Naive thymus-derived CD4-positive, alpha-beta T cell (primary cell): ENCODE results near the gene MSH2. TPM values are rescaled to one million over a fixed set of nuclear protein-coding genes. Genes with fewer than 3 reads are reported as not detected.
A peak's percentile ranks its signal among the peaks of the same experiment; 100 is the strongest.

ENCODE experiments used
- ATAC-seq: fragments of 150-1000 bp; cut with Tn5 transposase; 2 replicates; pipeline ENCODE4 v1.10.0; 2021; ENCODE audit warnings: mild to moderate bottlenecking, moderate library complexity
- CTCF ChIA-PET: fragments of 350-600 bp; sonication (Branson Sonifier 250); formaldehyde crosslinking; loops from one replicate; lab custom pipeline; 2021; ENCODE audit warnings: antibody characterized with exemption; lab: Charles Lee
- POLR2A ChIA-PET: fragments of 350-600 bp; sonication (Branson Sonifier 250); formaldehyde crosslinking; loops from one replicate; lab custom pipeline; 2021; ENCODE audit warnings: antibody characterized with exemption, inconsistent platforms; lab: Charles Lee
- DNase-seq, 9 donors: peaks; one replicate each; pipeline versions ENCODE4 v3.0.0 to v3.0.0-alpha.2; 2020 to 2022; ENCODE audit warnings: mixed read lengths in 1 of 9
- H3K27ac ChIP-seq: one replicate; pipeline ENCODE4 v1.7.0; 2013; ENCODE audit warnings: mild to moderate bottlenecking, low read depth, low read length, moderate library complexity
- H3K27me3 ChIP-seq, 2 donors: one replicate each; pipeline ENCODE4 v1.7.0; 2013; ENCODE audit warnings: low read length in 2 of 2, mild to moderate bottlenecking in 2 of 2, moderate library complexity in 2 of 2; ENCODE audit not compliant: control insufficient read depth in 2 of 2, insufficient read depth in 2 of 2
- H3K36me3 ChIP-seq, 3 experiments: 1 replicate in 2 of 3; 2 replicates in 1 of 3; pipeline ENCODE4 v1.7.0; 2013; ENCODE audit warnings: low read length in 3 of 3, mild to moderate bottlenecking in 3 of 3, moderate library complexity in 1 of 3; ENCODE audit not compliant: insufficient read depth in 3 of 3, control insufficient read depth in 2 of 3
- H3K4me1 ChIP-seq, 2 donors: one replicate each; pipeline ENCODE4 v1.7.0; 2013; ENCODE audit warnings: low read length in 2 of 2, mild to moderate bottlenecking in 2 of 2, moderate library complexity in 1 of 2; ENCODE audit not compliant: control insufficient read depth in 2 of 2, insufficient read depth in 2 of 2
- H3K4me3 ChIP-seq: 2 replicates; pipeline ENCODE4 v1.7.0; 2013; ENCODE audit warnings: mild to moderate bottlenecking, low read length
- H3K9me3 ChIP-seq, 3 experiments: 1 replicate in 2 of 3; 2 replicates in 1 of 3; pipeline ENCODE4 v1.7.0; 2013; ENCODE audit warnings: low read length in 3 of 3; ENCODE audit not compliant: control insufficient read depth in 2 of 3
- H3K27ac Mint-ChIP-seq, 9 donors: one replicate each; pipeline ENCODE4 v1.8.0; 2020 to 2022; ENCODE audit warnings: mixed read lengths in 9 of 9, mild to moderate bottlenecking in 8 of 9, moderate library complexity in 5 of 9, inconsistent platforms in 2 of 9
- H3K27me3 Mint-ChIP-seq, 5 donors: one replicate each; pipeline ENCODE4 v1.8.0; 2021 to 2022; ENCODE audit warnings: mixed read lengths in 5 of 5, mild to moderate bottlenecking in 1 of 5
- H3K36me3 Mint-ChIP-seq, 5 donors: one replicate each; pipeline ENCODE4 v1.8.0; 2020 to 2022; ENCODE audit warnings: mixed read lengths in 5 of 5, mild to moderate bottlenecking in 3 of 5, inconsistent platforms in 1 of 5
- H3K4me1 Mint-ChIP-seq, 7 donors: one replicate each; pipeline ENCODE4 v1.8.0; 2020 to 2022; ENCODE audit warnings: mixed read lengths in 7 of 7, mild to moderate bottlenecking in 3 of 7, inconsistent platforms in 1 of 7
- H3K4me3 Mint-ChIP-seq, 10 donors: one replicate each; pipeline ENCODE4 v1.8.0; 2020 to 2022; ENCODE audit warnings: mild to moderate bottlenecking in 10 of 10, mixed read lengths in 10 of 10, moderate library complexity in 6 of 10, inconsistent platforms in 2 of 10
- H3K9me3 Mint-ChIP-seq, 11 donors: one replicate each; pipeline ENCODE4 v1.8.0; 2020 to 2022; ENCODE audit warnings: mixed read lengths in 11 of 11, mild to moderate bottlenecking in 4 of 11, inconsistent platforms in 1 of 11, moderate library complexity in 1 of 11
- intact Hi-C, 2 donors: fragments of 100-400 bp; cut with micrococcal nuclease; formaldehyde crosslinking; loops; one replicate each; pipeline ENCODE4 v1.15.1; 2023
- polyA plus RNA-seq, 2 donors: library from polyadenylated mRNA; unstranded; fragments of 300-500 nt; fragmentation: Illumina TruSeq; gene quantifications; one replicate each; pipeline ENCODE4 v1.2.3, GENCODE V29; 2021
- total RNA-seq, 6 experiments: library from RNA in 5 of 6; stranded (reverse) in 5 of 6; gene quantifications; 1 replicate in 5 of 6; 2 replicates in 1 of 6; pipeline ENCODE4 v1.2.3 and lab custom pipeline; 2021 to 2026

MSH2 gene
- total and polyA plus RNA-seq, 7 experiments from 2014 or later: 12.2 to 46.8 (median 39.1) TPM

DNA sequence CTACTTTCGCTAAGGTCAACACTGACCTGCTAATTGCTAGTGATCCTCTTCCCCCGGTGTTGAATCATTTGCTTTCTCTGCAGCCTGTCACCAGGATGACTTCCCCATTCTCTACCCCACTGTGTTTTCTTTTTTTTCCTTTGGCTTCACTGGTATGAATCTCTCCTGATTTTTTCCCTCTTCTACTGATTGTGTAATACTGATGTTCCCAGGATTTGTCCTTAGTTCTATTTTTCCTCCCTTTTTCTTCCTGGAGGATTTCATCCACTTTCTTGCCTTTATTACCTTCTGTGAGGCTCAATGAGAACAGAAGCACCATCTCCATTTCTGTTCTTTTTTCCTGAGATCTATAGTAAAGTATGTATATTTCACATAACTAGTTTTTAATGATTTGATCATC is 14.1 kb upstream of the MSH2 start:
- Histone ChIP-seq H3K27ac (no peak overlapping the region), H3K4me3 (no peak overlapping the region), H3K4me1 (no peaks in the 10 kb centered on the region), H3K9me3 (no peaks in the 10 kb centered on the region), H3K27me3 (no peaks in the 10 kb centered on the region), H3K36me3 (no peaks in the 10 kb centered on the region)
- peaks cover 0 to 20% (median 0%) of the 10 kb centered on the region in 5 donors for H3K27me3 Mint-ChIP-seq
- no peak for DNase-seq
- intact Hi-C loops: loop anchor here (1.0 to 5.0 kb wide), 3 partner anchors 54 to 378 kb away; no protein-coding TSS in a partner anchor
- H3K4me1 Mint-ChIP-seq: peaks cover 0 to 4% (median 0%) of the 10 kb centered on the region in 7 donors
- ChIA-PET CTCF (interaction anchor here (0.9 to 1.7 kb wide), 5 partner anchors 12 to 400 kb away, joined by 3 to 9 read pairs (median 3); partner anchors contain the start of gene MSH2), POLR2A (no interaction called here)
- no peak for ATAC-seq
- H3K9me3 Mint-ChIP-seq: no peaks in the 10 kb centered on the region
- H3K4me3 Mint-ChIP-seq: no peak overlapping the region
- no peaks in the 10 kb centered on the region for H3K36me3 Mint-ChIP-seq
- no peak overlapping the region for H3K27ac Mint-ChIP-seq

DNA sequence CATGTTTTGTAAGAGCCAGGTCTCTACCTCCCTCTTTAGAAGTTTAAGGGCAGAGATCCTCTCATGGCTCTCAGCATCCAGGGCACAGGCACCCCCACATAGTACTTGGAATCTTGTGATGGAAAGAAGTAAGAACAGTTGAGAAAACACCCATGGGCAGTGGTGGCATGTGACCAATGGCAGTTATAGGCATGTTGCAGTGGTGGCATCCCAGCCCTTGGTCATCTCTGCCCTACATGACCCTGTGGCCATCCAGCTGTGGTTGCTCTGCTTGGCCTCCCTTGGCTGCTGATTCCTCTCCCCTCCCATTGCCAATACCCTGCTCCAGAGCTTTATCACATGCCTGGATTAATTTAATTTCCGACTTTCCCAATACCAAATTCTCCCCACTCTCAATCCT is 13.3 kb upstream of the MSH2 start:
- no peaks in the 10 kb centered on the region for H3K4me1 ChIP-seq
- no peak overlapping the region for H3K4me3 ChIP-seq
- Mint-ChIP-seq H3K9me3 (no peaks in the 10 kb centered on the region), H3K4me3 (no peak overlapping the region), H3K27me3 (peaks cover 0 to 20% (median 0%) of the 10 kb centered on the region in 5 donors), H3K4me1 (peaks cover 0 to 4% (median 0%) of the 10 kb centered on the region in 7 donors), H3K27ac (no peak overlapping the region), H3K36me3 (no peaks in the 10 kb centered on the region)
- ChIA-PET CTCF (no interaction called here), POLR2A (no interaction called here)
- no peaks in the 10 kb centered on the region for H3K27me3 ChIP-seq
- no peak overlapping the region for H3K27ac ChIP-seq
- no peaks in the 10 kb centered on the region for H3K9me3 ChIP-seq
- ATAC-seq (no peak), DNase-seq (no peak)
- H3K36me3 ChIP-seq: no peaks in the 10 kb centered on the region
- intact Hi-C loops: loop anchor here in 1 of 2 donors (5.0 kb wide), 1 partner anchor 378 kb away; no protein-coding TSS in a partner anchor

DNA sequence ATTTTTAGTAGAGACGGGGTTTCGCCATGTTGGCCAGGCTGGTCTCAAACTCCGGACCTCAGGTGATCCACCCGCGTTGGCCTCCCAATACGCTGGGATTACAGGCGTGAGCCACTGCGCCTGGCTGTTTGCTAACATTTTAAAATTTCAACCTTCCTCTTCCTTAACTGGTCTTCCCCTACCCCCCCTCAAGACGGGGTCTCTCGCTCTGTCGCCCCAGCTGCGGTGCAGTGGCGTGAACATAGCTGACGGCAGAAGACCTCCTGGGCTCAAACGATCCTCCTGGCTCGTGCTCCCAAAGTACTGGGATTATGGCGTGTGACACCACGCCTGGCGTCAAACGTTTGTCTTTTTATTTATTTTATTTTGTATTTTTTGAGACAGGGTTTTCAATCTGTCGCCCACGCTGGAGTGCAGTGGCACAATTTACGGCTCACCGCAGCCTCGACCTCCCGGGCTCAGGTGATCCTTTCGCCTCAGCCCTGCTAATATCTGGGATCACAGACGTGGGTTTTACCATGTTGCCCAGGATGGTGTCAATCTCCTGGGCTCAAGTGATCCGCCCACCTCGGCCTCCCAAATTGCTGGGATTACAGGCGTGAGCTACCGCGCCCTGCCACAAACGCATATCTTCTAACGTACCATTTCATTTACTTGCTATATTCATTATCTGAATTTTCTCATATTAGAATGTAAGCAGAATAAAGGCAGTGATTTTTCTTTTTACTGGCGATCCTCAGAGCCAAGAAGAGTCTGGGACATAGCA is 984 bp upstream of the MSH2 start:
- intact Hi-C loops: loop anchor here (1.0 to 10.0 kb wide), 9 partner anchors 119 to 1837 kb away; partner anchors contain the start of genes MSH6 (in 2 of the 2), FBXO11 (in 1 of the 2), MCFD2 (in 1 of the 2) and PRKCE (in 1 of the 2)
- CTCF ChIA-PET: interaction anchor here (0.5 to 1.5 kb wide), 4 partner anchors 14 to 230 kb away, joined by 3 to 6 read pairs (median 4); no protein-coding TSS in a partner anchor
- peaks cover 0 to 2% (median 0%) of the 10 kb centered on the region in 5 donors for H3K27me3 Mint-ChIP-seq
- no peaks in the 10 kb centered on the region for H3K27me3 ChIP-seq
- DNase-seq (no peak), ATAC-seq (no peak)
- peaks cover 9 to 12% of the 10 kb centered on the region in 2 donors for H3K4me1 ChIP-seq
- peak overlapping the region; percentile 81 to 96 (median 91) for H3K27ac Mint-ChIP-seq
- H3K4me1 Mint-ChIP-seq: peaks cover 26 to 41% (median 32%) of the 10 kb centered on the region in 7 donors
- peaks cover 0 to 3% (median 0%) of the 10 kb centered on the region in 11 donors for H3K9me3 Mint-ChIP-seq
- H3K4me3 ChIP-seq: peak overlapping the region; percentile 90
- H3K27ac ChIP-seq: peak overlapping the region; percentile 65
- peaks cover 0 to 3% (median 0%) of the 10 kb centered on the region in 3 experiments for H3K36me3 ChIP-seq
- POLR2A ChIA-PET: no interaction called here
- peaks cover 0 to 16% (median 10%) of the 10 kb centered on the region in 5 donors for H3K36me3 Mint-ChIP-seq
- H3K9me3 ChIP-seq: no peaks in the 10 kb centered on the region
- H3K4me3 Mint-ChIP-seq: peak overlapping the region; percentile 90 to 100 (median 98)

DNA sequence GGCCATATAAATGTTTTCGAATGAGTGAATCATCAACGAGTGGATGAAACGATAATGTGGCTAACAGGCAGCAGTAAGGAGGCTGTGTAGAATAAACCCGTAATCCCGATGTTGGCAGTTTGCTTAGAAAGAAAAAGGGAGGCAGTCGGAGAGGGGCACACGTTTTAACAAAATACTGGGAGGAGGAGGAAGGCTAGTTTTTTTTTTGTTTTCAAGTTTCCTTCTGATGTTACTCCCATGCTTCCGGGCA is 476 bp upstream of the MSH2 start:
- H3K27ac ChIP-seq: peak overlapping the region; percentile 65
- no peaks in the 10 kb centered on the region for H3K27me3 ChIP-seq
- Mint-ChIP-seq H3K36me3 (peaks cover 0 to 20% (median 13%) of the 10 kb centered on the region in 5 donors), H3K9me3 (peaks cover 0 to 3% (median 0%) of the 10 kb centered on the region in 11 donors), H3K27me3 (peaks cover 0 to 2% (median 0%) of the 10 kb centered on the region in 5 donors), H3K4me3 (peak overlapping the region; percentile 90 to 100 (median 98)), H3K27ac (peak overlapping the region; percentile 81 to 96 (median 91)), H3K4me1 (peaks cover 28 to 44% (median 35%) of the 10 kb centered on the region in 7 donors)
- H3K4me3 ChIP-seq: peak overlapping the region; percentile 90
- ChIA-PET POLR2A (interaction anchor here (0.9 kb wide), 1 partner anchor 380 kb away, joined by 4 read pairs; the partner anchor contains the start of gene MSH6), CTCF (interaction anchor here (0.5 to 1.5 kb wide), 3 partner anchors 14 to 230 kb away, joined by 3 to 6 read pairs (median 5); no protein-coding TSS in a partner anchor)
- H3K9me3 ChIP-seq: no peaks in the 10 kb centered on the region
- intact Hi-C loops: loop anchor here (1.0 to 10.0 kb wide), 9 partner anchors 119 to 1838 kb away; partner anchors contain the start of genes MSH6 (in 2 of the 2), FBXO11 (in 1 of the 2), MCFD2 (in 1 of the 2) and PRKCE (in 1 of the 2)
- DNase-seq: no peak
- H3K36me3 ChIP-seq: peaks cover 0 to 3% (median 0%) of the 10 kb centered on the region in 3 experiments
- no peak for ATAC-seq
- H3K4me1 ChIP-seq: peaks cover 9 to 12% of the 10 kb centered on the region in 2 donors

DNA sequence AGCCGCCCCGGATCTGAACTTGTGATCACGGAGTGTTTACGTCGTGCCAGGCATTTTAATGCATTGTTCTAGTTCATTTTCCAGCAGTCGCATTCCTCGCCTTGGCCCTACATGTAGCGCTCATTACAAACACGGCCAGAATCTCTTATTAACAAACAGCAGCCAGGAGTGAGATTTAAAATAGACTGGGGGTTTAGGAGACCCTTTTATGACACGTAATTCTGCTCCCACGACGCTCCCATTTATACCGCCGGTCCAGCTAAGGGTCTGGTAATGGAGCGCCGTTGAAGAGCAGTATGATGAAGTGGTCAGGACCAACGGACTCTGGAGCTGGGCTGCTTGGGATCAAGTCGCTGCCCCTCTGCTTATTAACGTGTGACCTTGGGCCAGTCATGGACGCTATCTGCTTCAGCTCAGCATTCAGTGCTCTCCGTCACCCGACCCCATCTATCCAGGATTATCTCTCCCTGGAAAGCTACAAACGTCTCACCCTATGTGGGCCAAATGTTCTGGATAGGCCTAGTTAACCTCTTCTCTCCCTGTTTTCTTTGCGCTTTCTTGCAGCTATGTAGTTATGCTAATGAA is 745 bp downstream of the MSH2 start:
- DNase-seq (peak in 1 of 9 donors; percentile 2), ATAC-seq (no peak)
- POLR2A ChIA-PET: interaction anchor here (0.6 to 0.7 kb wide), 2 partner anchors 12 to 1018 kb away, joined by 3 read pairs; no protein-coding TSS in a partner anchor
- H3K9me3 ChIP-seq: no peaks in the 10 kb centered on the region
- H3K27me3 ChIP-seq: no peaks in the 10 kb centered on the region
- Mint-ChIP-seq H3K36me3 (peaks cover 0 to 32% (median 23%) of the 10 kb centered on the region in 5 donors), H3K9me3 (peaks cover 0 to 8% (median 0%) of the 10 kb centered on the region in 11 donors), H3K27ac (peak overlapping the region; percentile 81 to 96 (median 91)), H3K4me1 (peaks cover 32 to 54% (median 44%) of the 10 kb centered on the region in 7 donors), H3K27me3 (peaks cover 0 to 2% (median 0%) of the 10 kb centered on the region in 5 donors), H3K4me3 (peak overlapping the region; percentile 90 to 100 (median 98))
- peak overlapping the region; percentile 90 for H3K4me3 ChIP-seq
- H3K4me1 ChIP-seq: peaks cover 9 to 12% of the 10 kb centered on the region in 2 donors
- CTCF ChIA-PET: interaction anchor here (0.7 kb wide), 1 partner anchor 503 kb away, joined by 3 read pairs; no protein-coding TSS in a partner anchor
- intact Hi-C loops: loop anchor here (1.0 to 10.0 kb wide), 8 partner anchors 118 to 1839 kb away; partner anchors contain the start of genes FBXO11 (in 2 of the 2), MCFD2 (in 1 of the 2) and PRKCE (in 1 of the 2)
- peaks cover 0 to 3% (median 0%) of the 10 kb centered on the region in 3 experiments for H3K36me3 ChIP-seq
- peak overlapping the region; percentile 77 for H3K27ac ChIP-seq

DNA sequence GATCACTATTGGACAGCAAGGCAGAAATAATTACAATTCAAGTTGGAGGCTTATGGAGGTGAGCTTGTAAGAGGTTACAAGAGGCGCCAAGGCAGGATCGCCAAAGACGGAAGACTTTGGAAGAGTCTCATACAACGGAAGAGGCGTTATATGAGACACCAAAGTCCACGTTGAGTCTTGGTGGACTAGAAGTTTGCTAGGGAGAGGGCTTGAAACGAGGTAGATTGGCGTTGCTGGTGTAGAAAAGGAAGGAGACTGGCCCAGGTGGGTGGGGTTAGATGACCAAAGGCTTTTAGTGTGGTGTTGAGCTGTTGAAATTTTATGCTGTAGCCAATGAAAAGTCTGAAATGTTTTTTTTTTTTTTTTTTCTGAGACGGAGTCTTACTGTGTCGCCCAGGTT is 1.4 kb downstream of the MSH2 start:
- Histone ChIP-seq H3K27me3 (no peaks in the 10 kb centered on the region), H3K36me3 (peaks cover 0 to 3% (median 0%) of the 10 kb centered on the region in 3 experiments), H3K9me3 (no peaks in the 10 kb centered on the region), H3K4me1 (peaks cover 9 to 12% of the 10 kb centered on the region in 2 donors), H3K4me3 (peak overlapping the region; percentile 90), H3K27ac (peak overlapping the region; percentile 77)
- intact Hi-C loops: loop anchor here in 1 of 2 donors (5.0 to 10.0 kb wide), 4 partner anchors 490 to 1840 kb away; partner anchors contain the start of genes FBXO11 and MCFD2
- DNase-seq (no peak), ATAC-seq (no peak)
- Mint-ChIP-seq H3K36me3 (peaks cover 0 to 33% (median 23%) of the 10 kb centered on the region in 5 donors), H3K4me3 (peak overlapping the region; percentile 90 to 100 (median 98)), H3K4me1 (peaks cover 32 to 54% (median 44%) of the 10 kb centered on the region in 7 donors), H3K9me3 (peaks cover 0 to 8% (median 0%) of the 10 kb centered on the region in 11 donors), H3K27me3 (peaks cover 0 to 2% (median 0%) of the 10 kb centered on the region in 5 donors), H3K27ac (peak overlapping the region in 8 of 9 donors; percentile 2 to 96 (median 90))
- ChIA-PET CTCF (interaction anchor here (0.7 kb wide), 1 partner anchor 503 kb away, joined by 3 read pairs; no protein-coding TSS in a partner anchor), POLR2A (interaction anchor here (0.6 kb wide), 1 partner anchor 1017 kb away, joined by 3 read pairs; no protein-coding TSS in a partner anchor)
